ENCODE data around the gene RIBC2.

DNA sequence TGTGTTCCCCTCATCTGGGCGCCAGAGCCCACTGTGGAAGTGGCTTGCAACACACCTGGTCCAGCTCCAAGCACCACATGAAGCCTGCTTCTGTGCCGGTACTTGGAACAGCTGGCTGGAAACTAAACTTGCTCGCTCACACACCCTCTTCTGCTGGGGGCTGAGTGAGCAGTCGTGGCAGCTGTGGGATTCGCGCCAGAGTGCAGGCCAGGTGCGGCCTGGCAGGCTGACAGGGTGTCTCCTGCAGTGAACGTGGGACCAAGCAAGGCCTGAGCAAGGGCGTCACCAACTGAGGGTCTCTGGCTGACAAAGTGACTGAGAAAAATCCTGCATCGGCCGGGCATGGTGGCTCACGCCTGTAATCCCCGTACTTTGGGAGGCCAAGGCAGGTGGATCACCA lies 15.3 kb upstream of the RIBC2 start:
- TF ChIP-seq, protein P1, sequence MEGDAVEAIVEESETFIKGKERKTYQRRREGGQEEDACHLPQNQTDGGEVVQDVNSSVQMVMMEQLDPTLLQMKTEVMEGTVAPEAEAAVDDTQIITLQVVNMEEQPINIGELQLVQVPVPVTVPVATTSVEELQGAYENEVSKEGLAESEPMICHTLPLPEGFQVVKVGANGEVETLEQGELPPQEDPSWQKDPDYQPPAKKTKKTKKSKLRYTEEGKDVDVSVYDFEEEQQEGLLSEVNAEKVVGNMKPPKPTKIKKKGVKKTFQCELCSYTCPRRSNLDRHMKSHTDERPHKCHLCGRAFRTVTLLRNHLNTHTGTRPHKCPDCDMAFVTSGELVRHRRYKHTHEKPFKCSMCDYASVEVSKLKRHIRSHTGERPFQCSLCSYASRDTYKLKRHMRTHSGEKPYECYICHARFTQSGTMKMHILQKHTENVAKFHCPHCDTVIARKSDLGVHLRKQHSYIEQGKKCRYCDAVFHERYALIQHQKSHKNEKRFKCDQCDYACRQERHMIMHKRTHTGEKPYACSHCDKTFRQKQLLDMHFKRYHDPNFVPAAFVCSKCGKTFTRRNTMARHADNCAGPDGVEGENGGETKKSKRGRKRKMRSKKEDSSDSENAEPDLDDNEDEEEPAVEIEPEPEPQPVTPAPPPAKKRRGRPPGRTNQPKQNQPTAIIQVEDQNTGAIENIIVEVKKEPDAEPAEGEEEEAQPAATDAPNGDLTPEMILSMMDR (conservative IDR thresholded peaks at IDR 0.05; ENCODE audit: low read depth, low read length), result no peak
- TF ChIP-seq EZH2phosphoT487 (IDR thresholded peaks at IDR 0.05; ENCODE audit: borderline replicate concordance, low read length) (no peak), EZH2 (IDR thresholded peaks at IDR 0.05; ENCODE audit: low read length, unreplicated experiment) (no peak)

Data from PC-3 (cell line).